Measurements from ENCODE around the gene ZNRF2. TPM values are rescaled to one million over a fixed set of nuclear protein-coding genes. Genes with fewer than 3 reads are reported as not detected.

The ZNRF2 gene
- total RNA-seq, 1 experiment from 2014 or later = 22.1 TPM

DNA sequence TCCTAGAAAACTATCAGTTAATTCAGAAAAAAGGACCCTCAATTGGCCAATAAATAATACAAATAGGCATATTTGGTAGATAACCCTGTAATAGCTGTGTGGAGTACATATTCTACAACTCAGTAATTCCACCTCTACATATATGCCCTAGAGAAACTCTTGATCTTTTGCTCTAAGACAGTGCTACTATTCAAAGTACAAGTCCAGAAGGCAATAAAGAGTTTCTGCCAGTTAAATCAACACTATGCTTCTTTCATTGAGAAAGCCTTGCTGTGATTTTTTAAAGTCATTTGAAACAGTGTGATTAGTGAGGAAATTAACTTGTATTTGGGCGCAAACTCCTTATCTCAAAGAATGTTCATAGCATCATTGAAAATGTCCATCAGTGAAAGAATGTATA lies 75.6 kb downstream of the ZNRF2 start:
- no peak for ATAC-seq
- Histone ChIP-seq H3K4me3 (ENCODE audit: low read depth in 2 of 2, low read length in 2 of 2) (no peak overlapping the region), H3K27ac (ENCODE audit: low read length) (no peak overlapping the region), H3K27me3 (ENCODE audit: control insufficient read depth, insufficient read depth, low read length) (no peaks in the 10 kb centered on the region), H3K4me1 (ENCODE audit: control insufficient read depth, insufficient read depth, low read length) (no peaks in the 10 kb centered on the region), H3K36me3 (ENCODE audit: control insufficient read depth, insufficient read depth, low read length) (0 out of 2 replicates have a peak, but pooled peaks cover 3% of the 10 kb centered on the region), H3K9me3 (ENCODE audit: control insufficient read depth, insufficient read depth, low read depth, low read length) (no peaks in the 10 kb centered on the region)
- ChIA-PET POLR2A (interaction anchor here (0.5 kb wide), 1 partner anchor 59 kb away, joined by 4 read pairs; no protein-coding TSS in a partner anchor), CTCF (no interaction called here)
- in situ Hi-C loops (cut with HindIII; ENCODE audit: low pct_unique_long_range_greater_than_20kb, low sequenced_read_pairs) = no loop called here
- intact Hi-C loops (cut with micrococcal nuclease; ENCODE audit: unreplicated experiment) = no loop called here
- BruUV-seq (replicated peaks) = no TSS peak
- DNase-seq (ENCODE audit: low read depth, low spot score) = no peak
- TF ChIP-seq REST (IDR thresholded peaks at IDR 0.05; ENCODE audit: insufficient read depth in 1 of 2, low read depth in 2 of 2, low read length in 1 of 2) = no peak
- TF ChIP-seq, protein P1, sequence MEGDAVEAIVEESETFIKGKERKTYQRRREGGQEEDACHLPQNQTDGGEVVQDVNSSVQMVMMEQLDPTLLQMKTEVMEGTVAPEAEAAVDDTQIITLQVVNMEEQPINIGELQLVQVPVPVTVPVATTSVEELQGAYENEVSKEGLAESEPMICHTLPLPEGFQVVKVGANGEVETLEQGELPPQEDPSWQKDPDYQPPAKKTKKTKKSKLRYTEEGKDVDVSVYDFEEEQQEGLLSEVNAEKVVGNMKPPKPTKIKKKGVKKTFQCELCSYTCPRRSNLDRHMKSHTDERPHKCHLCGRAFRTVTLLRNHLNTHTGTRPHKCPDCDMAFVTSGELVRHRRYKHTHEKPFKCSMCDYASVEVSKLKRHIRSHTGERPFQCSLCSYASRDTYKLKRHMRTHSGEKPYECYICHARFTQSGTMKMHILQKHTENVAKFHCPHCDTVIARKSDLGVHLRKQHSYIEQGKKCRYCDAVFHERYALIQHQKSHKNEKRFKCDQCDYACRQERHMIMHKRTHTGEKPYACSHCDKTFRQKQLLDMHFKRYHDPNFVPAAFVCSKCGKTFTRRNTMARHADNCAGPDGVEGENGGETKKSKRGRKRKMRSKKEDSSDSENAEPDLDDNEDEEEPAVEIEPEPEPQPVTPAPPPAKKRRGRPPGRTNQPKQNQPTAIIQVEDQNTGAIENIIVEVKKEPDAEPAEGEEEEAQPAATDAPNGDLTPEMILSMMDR (IDR thresholded peaks at IDR 0.05) = no peak
- TF ChIP-seq TCF7L2 (IDR thresholded peaks at IDR 0.05; ENCODE audit: low read depth, low read length) = no peak
- no peak for TF ChIP-seq POLR2AphosphoS5 (IDR thresholded peaks at IDR 0.05; ENCODE audit: low read depth, low read length)
- TF ChIP-seq SIN3A (IDR thresholded peaks at IDR 0.05; ENCODE audit: borderline replicate concordance, insufficient read depth, low read depth, low read length) = no peak

DNA sequence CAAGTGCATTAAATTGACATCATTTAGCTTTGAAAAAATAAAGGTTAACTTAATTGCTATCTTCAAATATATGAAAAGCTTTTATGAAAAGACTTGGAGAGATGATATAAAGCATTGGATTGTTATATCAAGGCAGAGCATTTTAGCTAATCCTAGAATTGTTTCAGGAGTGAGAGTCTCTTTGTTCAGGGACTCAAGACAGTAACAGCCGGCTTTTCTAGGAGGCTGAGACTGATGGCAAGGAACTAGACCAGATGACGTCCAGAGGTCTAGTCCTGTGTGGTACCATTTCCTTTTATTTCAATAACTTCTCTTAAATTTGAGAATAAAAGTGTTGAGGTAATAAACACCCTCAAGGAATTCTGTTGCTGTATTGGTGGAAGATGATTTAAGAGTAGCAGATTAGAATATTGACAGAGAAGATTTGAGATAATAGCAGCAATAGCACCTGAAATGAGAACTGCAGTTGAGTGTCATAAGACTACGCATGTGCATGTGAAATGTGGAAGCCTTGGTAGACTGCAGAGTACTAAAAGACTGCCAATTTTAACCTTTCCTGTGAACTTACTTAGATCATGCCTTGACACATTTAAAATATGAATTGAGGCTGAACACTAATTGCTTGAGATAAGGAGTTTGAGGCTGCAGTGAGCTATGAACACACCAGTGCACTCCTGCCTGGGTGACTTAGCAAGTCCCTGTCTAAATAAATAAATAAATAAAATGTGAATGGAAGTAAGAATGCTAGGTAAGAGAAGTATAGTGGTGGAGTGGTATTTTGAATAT lies 79.6 kb downstream of the ZNRF2 start:
- POLR2A ChIA-PET = interaction anchor here (0.7 kb wide), 1 partner anchor 82 kb away, joined by 3 read pairs; no protein-coding TSS in a partner anchor
- Histone ChIP-seq H3K4me3 (ENCODE audit: low read depth in 2 of 2, low read length in 2 of 2) (no peak overlapping the region), H3K36me3 (ENCODE audit: control insufficient read depth, insufficient read depth, low read length) (no peaks in the 10 kb centered on the region), H3K27ac (ENCODE audit: low read length) (0 out of 2 replicates have a peak overlapping the region, but pooled peaks have one; percentile 1), H3K27me3 (ENCODE audit: control insufficient read depth, insufficient read depth, low read length) (no peaks in the 10 kb centered on the region), H3K4me1 (ENCODE audit: control insufficient read depth, insufficient read depth, low read length) (peaks cover 17% of the 10 kb centered on the region; the same call in 1 of the 2 replicates), H3K9me3 (ENCODE audit: control insufficient read depth, insufficient read depth, low read depth, low read length) (no peaks in the 10 kb centered on the region)
- intact Hi-C loops (cut with micrococcal nuclease; ENCODE audit: unreplicated experiment) (no loop called here), in situ Hi-C loops (cut with HindIII; ENCODE audit: low pct_unique_long_range_greater_than_20kb, low sequenced_read_pairs) (no loop called here)
- no TSS peak for BruUV-seq (replicated peaks)
- ATAC-seq = no peak
- no peak for DNase-seq (ENCODE audit: low read depth, low spot score)
- CTCF ChIA-PET = no interaction called here
- no peak for TF ChIP-seq POLR2AphosphoS5 (IDR thresholded peaks at IDR 0.05; ENCODE audit: low read depth, low read length)
- no peak for TF ChIP-seq SIN3A (IDR thresholded peaks at IDR 0.05; ENCODE audit: borderline replicate concordance, insufficient read depth, low read depth, low read length)
- no peak for TF ChIP-seq TCF7L2 (IDR thresholded peaks at IDR 0.05; ENCODE audit: low read depth, low read length)
- TF ChIP-seq REST (IDR thresholded peaks at IDR 0.05; ENCODE audit: insufficient read depth in 1 of 2, low read depth in 2 of 2, low read length in 1 of 2) = no peak
- TF ChIP-seq, protein P1 (IDR thresholded peaks at IDR 0.05) = no peak

Data from Panc1 (cell line).